Right ventricle myocardium inferior (tissue), 1 donor: ENCODE results near the gene ITPRIP. TPM values are rescaled to one million over a fixed set of nuclear protein-coding genes. Genes with fewer than 3 reads are reported as not detected.
A peak's percentile ranks its signal among the peaks of the same experiment; 100 is the strongest.

Experiments
- ATAC-seq: fragments of 200-7000 bp; cut with Tn5 transposase; one replicate; pipeline ENCODE4 v1.9.1; 2020; ENCODE audit warnings: mild to moderate bottlenecking, moderate library complexity
- DNase-seq: peaks from one replicate; pipeline ENCODE4 v3.0.0; 2021; ENCODE audit errors: missing footprints
- intact Hi-C: fragments of 100-400 bp; cut with DNase I; formaldehyde crosslinking; loops from one replicate; pipeline ENCODE4 v1.11.0; 2022
- long read RNA-seq: library from polyadenylated mRNA; unstranded; transcript quantifications from one replicate; pipeline ENCODE4 v2.0.0, GENCODE V29; 2021
- total RNA-seq: library from RNA; stranded (reverse); fragmentation: NEBNext Ultra II Directional; extraction: Animal tissue kit (Norgen Biotek cat#: 25700); gene quantifications from one replicate; pipeline ENCODE4 v1.2.1, GENCODE V29; 2021
- donor health status: DM: no; HTN: yes; CAD: no; lungs with severe emphysema.

Gene ITPRIP, protein sequence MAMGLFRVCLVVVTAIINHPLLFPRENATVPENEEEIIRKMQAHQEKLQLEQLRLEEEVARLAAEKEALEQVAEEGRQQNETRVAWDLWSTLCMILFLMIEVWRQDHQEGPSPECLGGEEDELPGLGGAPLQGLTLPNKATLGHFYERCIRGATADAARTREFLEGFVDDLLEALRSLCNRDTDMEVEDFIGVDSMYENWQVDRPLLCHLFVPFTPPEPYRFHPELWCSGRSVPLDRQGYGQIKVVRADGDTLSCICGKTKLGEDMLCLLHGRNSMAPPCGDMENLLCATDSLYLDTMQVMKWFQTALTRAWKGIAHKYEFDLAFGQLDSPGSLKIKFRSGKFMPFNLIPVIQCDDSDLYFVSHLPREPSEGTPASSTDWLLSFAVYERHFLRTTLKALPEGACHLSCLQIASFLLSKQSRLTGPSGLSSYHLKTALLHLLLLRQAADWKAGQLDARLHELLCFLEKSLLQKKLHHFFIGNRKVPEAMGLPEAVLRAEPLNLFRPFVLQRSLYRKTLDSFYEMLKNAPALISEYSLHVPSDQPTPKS
- 28.2 TPM for total RNA-seq
- long read RNA-seq, full-length matches to known transcripts: 23 of 29 reads
- long read RNA-seq, partial matches to known transcripts: 0 of 29 reads
- long read RNA-seq, other reads (novel, unspliced or antisense): 6 of 29 reads

DNA sequence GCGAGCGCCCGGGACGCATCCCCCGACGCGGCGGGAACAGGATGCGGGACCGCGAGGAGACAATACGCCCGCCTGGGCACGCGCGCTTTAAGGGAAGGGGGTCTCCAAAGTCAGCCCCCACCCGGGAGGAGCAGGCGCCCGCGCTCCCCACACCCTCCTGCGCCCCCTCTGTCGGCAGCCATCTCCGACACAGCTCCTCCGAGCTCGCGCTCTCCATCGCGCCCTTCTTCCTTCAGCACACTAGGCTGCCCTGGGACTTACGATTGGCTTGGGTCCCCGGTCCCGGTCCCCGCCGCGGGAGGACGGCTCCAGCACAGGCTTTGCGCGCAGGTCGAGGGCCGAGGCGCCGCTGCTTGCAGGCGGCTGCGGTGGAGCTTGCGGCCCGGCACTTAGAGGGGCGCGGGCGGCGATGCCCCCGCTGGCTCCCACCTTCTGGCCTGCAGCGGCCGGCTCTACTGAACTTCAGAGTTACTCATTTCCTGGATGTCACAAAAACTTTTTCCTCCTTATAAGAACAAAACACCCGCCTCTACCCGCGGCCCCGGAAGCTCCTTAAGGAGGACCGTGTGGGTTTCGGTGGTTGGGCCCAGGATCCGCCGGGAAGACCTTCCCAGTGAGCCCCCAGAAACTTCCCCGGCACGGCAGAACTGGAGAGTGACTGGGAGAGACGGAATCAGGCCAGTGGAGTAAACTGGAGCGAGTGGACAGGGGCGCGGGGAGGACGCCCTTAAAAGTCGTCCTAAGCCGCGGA is at the start of gene ITPRIP:
TSS of gene ITPRIP (minus strand) at position 481 of the 751 bp plus-strand sequence. CDS start 22,414 bp downstream, outside the sequence.
- intact Hi-C loops: loop anchor here (1.0 kb wide), 1 partner anchor 33 kb away; no protein-coding TSS in a partner anchor
- ATAC-seq: peak; percentile 74
- DNase-seq: peak; percentile 88

GRCh38 chr10:104387130-104387888 is 49.0 kb upstream of the ITPRIP start:
- intact Hi-C loops: no loop called here
- DNase-seq: no peak
- ATAC-seq: no peak

- intact Hi-C loops: no loop called here
Measured at GRCh38 chr10:104380336-104380735, 42.1 kb upstream of the ITPRIP start.

DNA sequence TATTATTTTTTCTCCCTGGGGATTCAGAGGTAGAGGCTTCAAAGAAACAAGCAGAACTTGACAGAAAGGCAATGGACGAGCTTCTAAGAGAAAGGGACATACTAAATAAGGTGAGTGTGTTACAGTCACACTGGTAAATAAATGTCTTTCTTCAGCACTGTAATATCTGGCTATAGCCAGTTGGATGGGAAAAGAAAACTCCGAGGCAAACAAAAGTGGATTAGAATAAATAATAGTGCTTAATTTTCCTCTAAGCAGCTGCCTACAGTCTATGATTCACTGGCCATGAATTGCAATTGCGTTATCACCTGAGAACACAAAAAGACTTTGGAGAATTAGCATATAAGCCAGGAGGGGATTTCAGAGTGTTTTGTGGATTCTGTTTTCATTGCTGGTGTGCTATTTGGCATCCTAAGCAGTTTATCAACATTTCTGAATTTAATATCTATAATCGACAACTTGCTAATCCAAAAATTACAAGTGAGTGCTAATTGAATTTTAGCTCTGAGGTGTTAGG is 38.6 kb upstream of the ITPRIP start:
- DNase-seq: no peak
- ATAC-seq: no peak
- intact Hi-C loops: no loop called here

More at GRCh38 chr10:104380336-104380735, 42.1 kb upstream of the ITPRIP start:
- DNase-seq: no peak
- ATAC-seq: no peak

- ATAC-seq (no peak), DNase-seq (no peak)
- intact Hi-C loops: no loop called here
Measured at GRCh38 chr10:104374591-104374990, 36.3 kb upstream of the ITPRIP start.

GRCh38 chr10:104371753-104372152 is 33.5 kb upstream of the ITPRIP start:
- ATAC-seq: no peak
- intact Hi-C loops: no loop called here
- no peak for DNase-seq

DNA sequence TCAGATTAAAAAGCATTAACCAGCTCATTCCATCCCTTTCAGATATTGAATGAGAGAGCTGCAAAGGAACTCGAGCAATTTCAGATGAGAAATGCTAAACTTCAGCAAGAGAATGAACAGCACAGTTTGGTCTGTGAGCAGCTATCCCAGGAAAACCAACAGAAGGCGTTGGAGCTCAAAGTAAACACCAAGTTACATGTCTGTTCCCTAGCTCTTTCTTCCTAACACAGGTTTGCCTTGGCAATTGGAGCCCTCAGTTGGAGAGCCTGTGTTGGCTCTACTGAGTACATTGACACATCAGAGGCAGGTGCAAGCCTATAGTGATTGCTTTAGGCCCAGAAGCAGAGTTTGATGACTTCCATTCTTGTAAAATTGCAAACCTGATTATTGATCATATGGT is 30.1 kb upstream of the ITPRIP start:
- intact Hi-C loops: no loop called here
- ATAC-seq: no peak
- DNase-seq: no peak

DNA sequence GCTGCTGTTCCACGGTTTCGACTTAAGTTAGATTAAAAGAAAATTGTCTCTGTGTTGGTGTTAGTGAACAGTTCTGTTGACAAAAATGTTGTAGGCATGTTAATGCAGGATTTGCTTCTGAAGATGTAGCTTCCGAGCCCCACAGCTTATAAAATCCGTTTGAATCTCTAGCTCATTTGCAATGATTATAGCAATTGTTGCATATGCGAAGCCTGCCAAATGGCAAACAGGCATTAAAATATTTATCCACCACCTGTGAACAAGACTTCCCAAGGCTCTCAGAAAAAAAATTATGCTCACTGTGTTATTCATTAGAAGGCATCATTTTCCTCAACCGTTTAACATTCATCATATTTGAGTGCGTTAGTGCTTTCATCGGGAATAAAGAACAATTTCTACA is 29.6 kb upstream of the ITPRIP start:
- ATAC-seq: no peak
- DNase-seq: no peak
- intact Hi-C loops: no loop called here

DNA sequence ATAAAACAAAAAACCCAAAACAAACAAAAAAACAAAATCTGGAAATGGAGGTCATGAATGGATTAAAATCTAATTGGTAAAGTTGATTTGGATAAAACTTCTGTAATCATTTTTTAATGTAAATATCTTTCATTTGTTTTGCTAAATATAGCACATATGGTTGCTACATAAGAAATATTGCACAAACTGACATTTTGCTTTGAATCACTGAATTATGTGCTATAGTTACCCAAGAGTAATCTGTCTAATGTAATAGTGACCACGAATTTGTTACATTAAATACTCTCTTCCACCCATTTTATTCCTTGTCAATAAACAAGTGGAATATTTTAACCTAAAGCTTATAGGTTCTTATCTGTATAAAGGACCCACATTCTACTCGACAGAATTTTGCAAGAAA is 21.5 kb upstream of the ITPRIP start:
- ATAC-seq (no peak), DNase-seq (no peak)
- intact Hi-C loops: no loop called here

- intact Hi-C loops: no loop called here
- DNase-seq: peak; percentile 95
- ATAC-seq: peak; percentile 93
Measured at GRCh38 chr10:104353325-104354048, 15.2 kb upstream of the ITPRIP start, which contains the start of gene CFAP58. Gene CFAP58, plus strand, starts transcription at chr10:104353833. Its CDS starts 65 bp downstream, at chr10:104353898.

- ATAC-seq: no peak
- intact Hi-C loops: no loop called here
- no peak for DNase-seq
Measured at GRCh38 chr10:104351919-104352318, 13.7 kb upstream of the ITPRIP start.

DNA sequence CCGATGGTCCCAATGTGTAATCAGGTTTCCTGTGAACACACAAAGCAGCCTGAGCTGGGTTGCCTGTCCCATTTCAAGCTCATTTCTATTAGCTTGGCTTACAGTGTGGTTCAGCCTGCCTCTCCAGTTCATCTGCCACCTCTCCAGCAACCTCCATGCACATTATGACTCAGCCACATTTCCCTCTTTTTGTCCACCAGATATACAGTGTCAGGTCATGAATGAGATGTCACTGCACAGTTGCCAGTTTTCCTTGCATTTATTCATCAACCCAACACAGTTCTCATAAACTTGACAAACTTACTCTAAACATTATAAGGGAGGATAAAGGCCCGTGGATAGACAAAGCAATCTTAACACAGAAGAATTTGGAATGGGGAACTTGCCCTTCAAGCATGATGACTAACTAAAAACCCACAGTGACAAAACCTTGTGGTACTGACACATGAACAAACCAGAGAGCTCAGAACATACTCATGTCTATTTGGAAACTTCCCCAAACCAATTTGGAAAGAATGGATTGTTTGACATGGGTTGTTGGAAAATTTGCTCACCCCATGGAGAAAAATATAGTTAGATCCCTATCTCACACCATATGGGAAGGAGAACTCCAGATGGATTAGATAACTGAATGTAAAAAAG is 12.9 kb upstream of the ITPRIP start:
- no peak for ATAC-seq
- DNase-seq: no peak
- intact Hi-C loops: no loop called here

- peak; percentile 63 for ATAC-seq
- intact Hi-C loops: loop anchor here (1.0 kb wide), 1 partner anchor 59 kb away; no protein-coding TSS in a partner anchor
- no peak for DNase-seq
Measured at GRCh38 chr10:104350127-104350635, 11.9 kb upstream of the ITPRIP start.

- ATAC-seq: no peak
- intact Hi-C loops: loop anchor here (1.0 kb wide), 2 partner anchors 44 to 58 kb away; no protein-coding TSS in a partner anchor
- no peak for DNase-seq
Measured at GRCh38 chr10:104349623-104350126, 11.4 kb upstream of the ITPRIP start.

- intact Hi-C loops: no loop called here
- no peak for DNase-seq
- ATAC-seq: no peak
Measured at GRCh38 chr10:104348601-104349000, 10.3 kb upstream of the ITPRIP start.

- DNase-seq: no peak
- intact Hi-C loops: no loop called here
- ATAC-seq: no peak
Measured at GRCh38 chr10:104347295-104348045, 9.2 kb upstream of the ITPRIP start.
